Measurements from ENCODE around the gene CSF3.

CSF3 gene

GRCh38 chr17:40058865-40059264 is 43.6 kb downstream of the CSF3 start:
- TF ChIP-seq NFRKB (IDR thresholded peaks at IDR 0.05): no peak
- TF ChIP-seq PKNOX1 (IDR thresholded peaks at IDR 0.05): no peak
- TF ChIP-seq SUZ12 (IDR thresholded peaks at IDR 0.05): no peak
- no peak for TF ChIP-seq FOXA1 (IDR thresholded peaks at IDR 0.05)
- no peak for TF ChIP-seq FOXK2 (IDR thresholded peaks at IDR 0.05)
- TF ChIP-seq ZNF384 (IDR thresholded peaks at IDR 0.05): no peak
- TF ChIP-seq L3MBTL2 (conservative IDR thresholded peaks at IDR 0.05): no peak
- no peak for TF ChIP-seq SP1 (IDR thresholded peaks at IDR 0.05)
- no peak for TF ChIP-seq TARDBP (IDR thresholded peaks at IDR 0.05)
- no peak for DNase-seq (ENCODE audit: extremely low spot score)
- ChIA-PET CTCF (interaction anchor here (0.6 to 2.3 kb wide), 2 partner anchors 23 to 32 kb away, joined by 5 read pairs; no protein-coding TSS in a partner anchor), POLR2A (no interaction called here)

- TF ChIP-seq SUZ12 (IDR thresholded peaks at IDR 0.05) (no peak), TARDBP (IDR thresholded peaks at IDR 0.05) (no peak), FOXM1 (IDR thresholded peaks at IDR 0.05; ENCODE audit: borderline replicate concordance) (no peak), FOXA1 (IDR thresholded peaks at IDR 0.05) (no peak), PKNOX1 (IDR thresholded peaks at IDR 0.05) (no peak), NFRKB (IDR thresholded peaks at IDR 0.05) (no peak), BHLHE40 (IDR thresholded peaks at IDR 0.05; ENCODE audit: borderline replicate concordance) (no peak), L3MBTL2 (conservative IDR thresholded peaks at IDR 0.05) (no peak), SP1 (IDR thresholded peaks at IDR 0.05) (no peak), CTBP1 (IDR thresholded peaks at IDR 0.05; ENCODE audit: borderline replicate concordance) (no peak), ZNF384 (IDR thresholded peaks at IDR 0.05) (no peak), FOXK2 (IDR thresholded peaks at IDR 0.05) (no peak)
- ChIA-PET CTCF (interaction anchor here (2.3 kb wide), 1 partner anchor 25 kb away, joined by 5 read pairs; no protein-coding TSS in a partner anchor), POLR2A (no interaction called here)
- DNase-seq (ENCODE audit: extremely low spot score): no peak
These were observed 44.7 kb downstream of the CSF3 start for GRCh38 chr17:40059729-40060475.

GRCh38 chr17:40060887-40061608 is 45.8 kb downstream of the CSF3 start:
- TF ChIP-seq BHLHE40 (IDR thresholded peaks at IDR 0.05; ENCODE audit: borderline replicate concordance): no peak
- no peak for TF ChIP-seq FOXA1 (IDR thresholded peaks at IDR 0.05)
- TF ChIP-seq LEF1 (IDR thresholded peaks at IDR 0.05; ENCODE audit: borderline replicate concordance): no peak
- TF ChIP-seq ELF4 (IDR thresholded peaks at IDR 0.05): no peak
- no peak for TF ChIP-seq FOXM1 (IDR thresholded peaks at IDR 0.05; ENCODE audit: borderline replicate concordance)
- TF ChIP-seq TARDBP (IDR thresholded peaks at IDR 0.05): no peak
- no peak for TF ChIP-seq ZNF384 (IDR thresholded peaks at IDR 0.05)
- no peak for TF ChIP-seq FOXK2 (IDR thresholded peaks at IDR 0.05)
- TF ChIP-seq CTBP1 (IDR thresholded peaks at IDR 0.05; ENCODE audit: borderline replicate concordance): no peak
- no peak for TF ChIP-seq SUZ12 (IDR thresholded peaks at IDR 0.05)
- TF ChIP-seq HDGF (IDR thresholded peaks at IDR 0.05; ENCODE audit: borderline replicate concordance): no peak
- TF ChIP-seq PKNOX1 (IDR thresholded peaks at IDR 0.05): no peak
- no peak for TF ChIP-seq L3MBTL2 (conservative IDR thresholded peaks at IDR 0.05)
- no peak for TF ChIP-seq ARNT (IDR thresholded peaks at IDR 0.05)
- no peak for TF ChIP-seq NFRKB (IDR thresholded peaks at IDR 0.05)
- no peak for TF ChIP-seq SP1 (IDR thresholded peaks at IDR 0.05)
- ChIA-PET CTCF (interaction anchor here (0.8 to 2.3 kb wide), 2 partner anchors 26 to 51 kb away, joined by 3 to 5 read pairs; no protein-coding TSS in a partner anchor), POLR2A (no interaction called here)
- no peak for DNase-seq (ENCODE audit: extremely low spot score)

GRCh38 chr17:40061609-40062038 is 46.4 kb downstream of the CSF3 start:
- CTCF ChIA-PET: interaction anchor here (0.6 to 1.8 kb wide), 4 partner anchors 12 to 54 kb away, joined by 3 to 5 read pairs (median 3); no protein-coding TSS in a partner anchor
- DNase-seq (ENCODE audit: extremely low spot score): no peak
- no peak for TF ChIP-seq FOXK2 (IDR thresholded peaks at IDR 0.05)
- TF ChIP-seq ZNF384 (IDR thresholded peaks at IDR 0.05): no peak
- no peak for TF ChIP-seq SUZ12 (IDR thresholded peaks at IDR 0.05)
- no peak for TF ChIP-seq ARNT (IDR thresholded peaks at IDR 0.05)
- POLR2A ChIA-PET: interaction anchor here (0.9 kb wide), 1 partner anchor 14 kb away, joined by 3 read pairs; no protein-coding TSS in a partner anchor

GRCh38 chr17:40062329-40063186 is 47.3 kb downstream of the CSF3 start, which contains the start of gene THRA:
Gene THRA (plus strand): TSS chr17:40062965. CDS start chr17:40074489, 11,524 bp downstream.
- ChIA-PET CTCF (interaction anchor here (0.6 to 1.8 kb wide), 4 partner anchors 11 to 52 kb away, joined by 3 to 5 read pairs (median 3); no protein-coding TSS in a partner anchor), POLR2A (interaction anchor here (0.9 to 5.9 kb wide), 5 partner anchors 9 to 38 kb away, joined by 3 to 51 read pairs (median 10); partner anchors contain the start of gene MED24)
- TF ChIP-seq FOXM1 (IDR thresholded peaks at IDR 0.05; ENCODE audit: borderline replicate concordance): peak; percentile 52; the same call in 1 of the 2 replicates
- no peak for TF ChIP-seq PKNOX1 (IDR thresholded peaks at IDR 0.05)
- DNase-seq (ENCODE audit: extremely low spot score): peak; percentile 71
